ENCODE data around the gene RAET1G.
"Not testable (repeated sequence)": the region's sequence is repeated elsewhere in the genome, so short reads cannot be mapped to it uniquely, and the experiment has no call there.

RAET1G gene

GRCh38 chr6:149909701-149910470 is 13.0 kb downstream of the RAET1G start:
- DNase-seq: no peak

GRCh38 chr6:149908480-149908879 is 14.4 kb downstream of the RAET1G start:
- DNase-seq: not testable (repeated sequence)

- DNase-seq: no peak
Measured at GRCh38 chr6:149907317-149907716, 15.6 kb downstream of the RAET1G start.

- no peak for DNase-seq
Measured at GRCh38 chr6:149906405-149906804, 16.5 kb downstream of the RAET1G start.

- no peak for DNase-seq
Measured at GRCh38 chr6:149905911-149906371, 17.0 kb downstream of the RAET1G start.

- DNase-seq: no peak
Measured at GRCh38 chr6:149905371-149905910, 17.5 kb downstream of the RAET1G start.

- no peak for DNase-seq
Measured at GRCh38 chr6:149904661-149905370, 18.1 kb downstream of the RAET1G start.

GRCh38 chr6:149903938-149904611 is 18.8 kb downstream of the RAET1G start:
- DNase-seq: no peak

- DNase-seq: no peak
Measured at GRCh38 chr6:149901444-149902140, 21.3 kb downstream of the RAET1G start.

- DNase-seq: no peak
Measured at GRCh38 chr6:149900620-149901443, 22.1 kb downstream of the RAET1G start.

- DNase-seq: no peak
Measured at GRCh38 chr6:149899926-149900619, 22.8 kb downstream of the RAET1G start.

GRCh38 chr6:149899486-149899885 is 23.4 kb downstream of the RAET1G start:
- no peak for DNase-seq

GRCh38 chr6:149898966-149899365 is 24.0 kb downstream of the RAET1G start:
- DNase-seq: no peak

- DNase-seq: no peak
Measured at GRCh38 chr6:149897855-149898744, 24.8 kb downstream of the RAET1G start, which contains the start of gene RAET1E. RAET1E (minus strand) TSS chr6:149898113; CDS start chr6:149890901, 7,212 bp downstream.

GRCh38 chr6:149897015-149897697 is 25.8 kb downstream of the RAET1G start:
- DNase-seq: no peak

- DNase-seq: no peak
Measured at GRCh38 chr6:149896491-149896890, 26.4 kb downstream of the RAET1G start.

- peak; percentile 33 for DNase-seq
Measured at GRCh38 chr6:149895833-149896271, 27.1 kb downstream of the RAET1G start.

- no peak for DNase-seq
Measured at GRCh38 chr6:149895048-149895590, 27.8 kb downstream of the RAET1G start.

- not testable (repeated sequence) for DNase-seq
Measured at GRCh38 chr6:149891864-149892263, 31.1 kb downstream of the RAET1G start.

All from stimulated activated CD4-positive, alpha-beta T cell treated with anti-CD3 and anti-CD28 coated beads, Interleukin-4, amount 100 ng/mL, for 24 hours (primary cell).